Stomach (tissue), 9 donors: ENCODE results near the gene UCN. TPM values are rescaled to one million over a fixed set of nuclear protein-coding genes. Genes with fewer than 3 reads are reported as not detected.

Source experiments
- DNase-seq, 2 donors: peaks; one replicate each; pipeline versions ENCODE4 v3.0.0 to v3.0.0-alpha.2; 2013 to 2019
- H3K27ac ChIP-seq, 5 donors: fragments of 200-600 bp in 4 of 5; sonication (generic) in 4 of 5; one replicate each; pipeline ENCODE4 v1.5.1; 2013 to 2019; ENCODE audit warnings: mild to moderate bottlenecking in 1 of 5, moderate library complexity in 1 of 5
- H3K27me3 ChIP-seq, 3 donors: fragments of 200-600 bp; sonication (generic); one replicate each; pipeline ENCODE4 v1.5.1; 2017 to 2019; ENCODE audit warnings: mixed run types in 1 of 3
- H3K36me3 ChIP-seq, 4 donors: fragments of 200-600 bp; sonication (generic); 1 replicate in 3 of 4; 2 replicates in 1 of 4; pipeline ENCODE4 v1.5.1; 2016 to 2019
- H3K4me1 ChIP-seq, 4 donors: fragments of 200-600 bp; sonication (generic); one replicate each; pipeline ENCODE4 v1.5.1; 2016 to 2019
- H3K4me3 ChIP-seq, 4 donors: fragments of 200-600 bp; sonication (generic) in 3 of 4; one replicate each; pipeline ENCODE4 v1.5.1; 2016 to 2019; ENCODE audit warnings: mild to moderate bottlenecking in 1 of 4
- H3K9me3 ChIP-seq, 4 donors: fragments of 200-600 bp; sonication (generic); one replicate each; pipeline ENCODE4 v1.5.1; 2016 to 2019
- EP300 ChIP-seq: sonication (generic); formaldehyde crosslinking; IDR thresholded peaks from one replicate; pipeline ENCODE4 v1.6.1; 2017; ENCODE audit warnings: antibody characterized with exemption
- POLR2A ChIP-seq, 4 donors: fragments of 450-650 bp; IDR thresholded peaks; one replicate each; pipeline ENCODE4 v1.6.1; 2016; ENCODE audit warnings: antibody characterized with exemption in 4 of 4, control low read depth in 2 of 4, mild to moderate bottlenecking in 1 of 4, moderate library complexity in 1 of 4
- POLR2AphosphoS5 ChIP-seq, 3 donors: sonication (generic); formaldehyde crosslinking; IDR thresholded peaks; one replicate each; pipeline ENCODE4 v1.6.1; 2016; ENCODE audit warnings: antibody characterized with exemption in 3 of 3
- WGBS, 5 donors: extraction: QIAGEN DNeasy Blood & Tissue Kit in 3 of 5; methylation state at CpG; one replicate each; pipeline versions ENCODE4 v1.1.5 to v1.1.7; 2013 to 2018; 5-methylcytosine and 5-hydroxymethylcytosine counted together
- intact Hi-C: fragments of 100-400 bp; cut with DNase I; formaldehyde crosslinking; loops from one replicate; pipeline ENCODE4 v1.15.1; 2023; ENCODE audit warnings: low total_unique reads
- polyA plus RNA-seq, 3 donors: library from polyadenylated mRNA; stranded (reverse); fragments of 200-250 nt; gene quantifications; one replicate each; pipeline ENCODE4 v1.2.3, GENCODE V29; 2013
- total RNA-seq, 5 donors: library from RNA; depleted of rRNA; stranded (reverse); fragments of >200 nt; gene quantifications; one replicate each; pipeline versions ENCODE4 v1.1.0 to v1.2.3, GENCODE V29; 2014 to 2016
- TF ChIP-seq, protein P1 (sequence below), 7 experiments: fragments of 450-650 bp in 4 of 7; fragments of 200-600 bp in 3 of 7; sonication (generic) in 3 of 7; IDR thresholded peaks; one replicate each; pipeline ENCODE4 v1.5.1; 2016 to 2019; ENCODE audit warnings: antibody characterized with exemption in 7 of 7, control low read depth in 2 of 7, mild to moderate bottlenecking in 1 of 7
- donor health status: healthy with polysubstance abuse.
- donor health status: Bipolar disorder and iron deficiency.
- donor health status: healthy.

UCN gene
- total and polyA plus RNA-seq, 8 donors, result 3.5 to 6.7 (median 4.1) TPM; not detected in 5

DNA sequence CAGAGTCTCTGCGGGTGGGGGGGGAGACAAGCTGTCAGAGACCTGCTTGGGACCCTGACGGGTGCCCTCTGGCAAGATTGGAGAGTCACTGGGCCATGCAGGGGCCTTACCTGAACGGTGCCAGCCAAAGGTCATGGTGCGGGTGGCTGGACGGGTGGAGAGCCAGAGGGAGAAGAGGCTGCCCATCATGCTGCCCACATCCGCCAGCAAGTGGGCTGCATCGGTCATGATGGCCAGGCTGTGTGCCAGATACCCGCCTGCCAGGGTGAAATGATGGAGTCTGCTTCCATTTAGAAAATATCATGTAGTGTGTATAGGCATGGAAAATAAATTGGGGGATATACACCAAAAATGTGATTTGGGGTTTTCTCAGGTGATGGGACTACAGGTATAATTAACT, 50.2 kb downstream of the UCN start:
- 79 to 85% (median 84%) methylated on average over 8 of the region's 8 CpGs for WGBS, 5 donors
- TF ChIP-seq POLR2AphosphoS5 (IDR thresholded peaks at IDR 0.05), result no peak
- TF ChIP-seq EP300, result no peak
- no peak for TF ChIP-seq POLR2A (IDR thresholded peaks at IDR 0.05)
- TF ChIP-seq, protein P1, sequence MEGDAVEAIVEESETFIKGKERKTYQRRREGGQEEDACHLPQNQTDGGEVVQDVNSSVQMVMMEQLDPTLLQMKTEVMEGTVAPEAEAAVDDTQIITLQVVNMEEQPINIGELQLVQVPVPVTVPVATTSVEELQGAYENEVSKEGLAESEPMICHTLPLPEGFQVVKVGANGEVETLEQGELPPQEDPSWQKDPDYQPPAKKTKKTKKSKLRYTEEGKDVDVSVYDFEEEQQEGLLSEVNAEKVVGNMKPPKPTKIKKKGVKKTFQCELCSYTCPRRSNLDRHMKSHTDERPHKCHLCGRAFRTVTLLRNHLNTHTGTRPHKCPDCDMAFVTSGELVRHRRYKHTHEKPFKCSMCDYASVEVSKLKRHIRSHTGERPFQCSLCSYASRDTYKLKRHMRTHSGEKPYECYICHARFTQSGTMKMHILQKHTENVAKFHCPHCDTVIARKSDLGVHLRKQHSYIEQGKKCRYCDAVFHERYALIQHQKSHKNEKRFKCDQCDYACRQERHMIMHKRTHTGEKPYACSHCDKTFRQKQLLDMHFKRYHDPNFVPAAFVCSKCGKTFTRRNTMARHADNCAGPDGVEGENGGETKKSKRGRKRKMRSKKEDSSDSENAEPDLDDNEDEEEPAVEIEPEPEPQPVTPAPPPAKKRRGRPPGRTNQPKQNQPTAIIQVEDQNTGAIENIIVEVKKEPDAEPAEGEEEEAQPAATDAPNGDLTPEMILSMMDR (IDR thresholded peaks at IDR 0.05), result no peak
- intact Hi-C loops, result no loop called here
- Histone ChIP-seq H3K4me1 (peaks cover 13 to 17% (median 16%) of the 10 kb centered on the region in 4 donors), H3K9me3 (no peaks in the 10 kb centered on the region), H3K27ac (no peak overlapping the region), H3K4me3 (no peak overlapping the region), H3K27me3 (peaks cover 31 to 97% (median 54%) of the 10 kb centered on the region in 3 donors), H3K36me3 (no peaks in the 10 kb centered on the region)
- DNase-seq, result no peak

Other genes with a start within 250 kb of the UCN start
- 100 to 1,000 TPM in 4 of 5 donors, 10 to 100 TPM in 1; 16.8 to 281 (median 134) TPM for gene OST4, start 236.8 kb downstream of the UCN start, total RNA-seq
- 100 to 1,000 TPM; 421 to 610 (median 506) TPM for gene OST4, start 236.8 kb downstream of the UCN start, polyA plus RNA-seq
- 100 to 1,000 TPM in 2 of 5 donors, 10 to 100 TPM in 3; 17.5 to 208 (median 89.2) TPM for gene EMILIN1, start 229.8 kb downstream of the UCN start, total RNA-seq
- gene EMILIN1, start 229.8 kb downstream of the UCN start, polyA plus RNA-seq, result 10 to 100 TPM; 19.6 to 53.1 (median 31.1) TPM
- gene KHK, start 221.7 kb downstream of the UCN start, total RNA-seq, result 10 to 100 TPM in 1 of 5 donors, 1 to 10 TPM in 3, not detected in 1; 1.3 to 18.2 (median 3.0) TPM
- 1 to 10 TPM; 3.5 to 5.9 (median 4.2) TPM for gene KHK, start 221.7 kb downstream of the UCN start, polyA plus RNA-seq
- 1 to 10 TPM in 3 of 5 donors, not detected in 2; 1.4 to 4.1 (median 2.6) TPM for gene CGREF1, start 189.3 kb downstream of the UCN start, total RNA-seq
- 1 to 10 TPM; 2.3 to 3.2 (median 2.4) TPM for gene CGREF1, start 189.3 kb downstream of the UCN start, polyA plus RNA-seq
- not detected for gene ABHD1, start 184.6 kb downstream of the UCN start, total RNA-seq
- gene ABHD1, start 184.6 kb downstream of the UCN start, polyA plus RNA-seq, result under 1 TPM in 2 of 3 donors, not detected in 1; 0.23 to 0.75 TPM
- 100 to 1,000 TPM in 1 of 5 donors, 10 to 100 TPM in 4; 14.2 to 107 (median 29.4) TPM for gene PREB, start 173.8 kb downstream of the UCN start, total RNA-seq
- gene PREB, start 173.8 kb downstream of the UCN start, polyA plus RNA-seq, result 10 to 100 TPM; 37.3 to 48.4 (median 44.6) TPM
- gene PRR30, start 169.0 kb downstream of the UCN start, total RNA-seq, result not detected
- not detected for gene PRR30, start 169.0 kb downstream of the UCN start, polyA plus RNA-seq
- gene TCF23, start 159.4 kb downstream of the UCN start, total RNA-seq, result not detected
- under 1 TPM in 1 of 3 donors, not detected in 2; 0.03 TPM for gene TCF23, start 159.4 kb downstream of the UCN start, polyA plus RNA-seq
- gene ATRAID, start 96.4 kb downstream of the UCN start, total RNA-seq, result 100 to 1,000 TPM in 3 of 5 donors, 10 to 100 TPM in 2; 67.4 to 532 (median 131) TPM
- gene ATRAID, start 96.4 kb downstream of the UCN start, polyA plus RNA-seq, result 100 to 1,000 TPM in 2 of 3 donors, 10 to 100 TPM in 1; 86.6 to 140 (median 111) TPM
- gene SLC5A6, start 96.2 kb downstream of the UCN start, total RNA-seq, result 10 to 100 TPM; 19.3 to 71.0 (median 24.9) TPM
- gene SLC5A6, start 96.2 kb downstream of the UCN start, polyA plus RNA-seq, result 10 to 100 TPM in 1 of 3 donors, 1 to 10 TPM in 2; 5.7 to 15.0 (median 6.0) TPM
- 100 to 1,000 TPM in 2 of 5 donors, 10 to 100 TPM in 3; 12.2 to 130 (median 78.2) TPM for gene CAD, start 91.1 kb downstream of the UCN start, total RNA-seq
- gene CAD, start 91.1 kb downstream of the UCN start, polyA plus RNA-seq, result 10 to 100 TPM in 1 of 3 donors, 1 to 10 TPM in 2; 4.4 to 16.5 (median 6.5) TPM
- not detected for gene SLC30A3, start 45.4 kb downstream of the UCN start, total RNA-seq
- not detected for gene SLC30A3, start 45.4 kb downstream of the UCN start, polyA plus RNA-seq
- not detected for gene DNAJC5G, start 33.0 kb downstream of the UCN start, total RNA-seq
- gene DNAJC5G, start 33.0 kb downstream of the UCN start, polyA plus RNA-seq, result not detected
- gene TRIM54, start 26.0 kb downstream of the UCN start, total RNA-seq, result under 1 TPM in 1 of 5 donors, not detected in 4; 0.87 TPM
- under 1 TPM; 0.13 to 0.61 (median 0.25) TPM for gene TRIM54, start 26.0 kb downstream of the UCN start, polyA plus RNA-seq
- 10 to 100 TPM in 4 of 5 donors, 1 to 10 TPM in 1; 8.7 to 98.0 (median 58.9) TPM for gene MPV17, start 14.7 kb upstream of the UCN start, total RNA-seq
- gene MPV17, start 14.7 kb upstream of the UCN start, polyA plus RNA-seq, result 10 to 100 TPM; 41.7 to 84.0 (median 58.2) TPM
- gene GTF3C2, start 48.3 kb upstream of the UCN start, total RNA-seq, result 100 to 1,000 TPM in 1 of 5 donors, 10 to 100 TPM in 4; 25.7 to 125 (median 62.6) TPM
- 10 to 100 TPM; 18.8 to 37.1 (median 28.3) TPM for gene GTF3C2, start 48.3 kb upstream of the UCN start, polyA plus RNA-seq
- gene EIF2B4, start 61.9 kb upstream of the UCN start, total RNA-seq, result 10 to 100 TPM; 16.2 to 42.2 (median 27.2) TPM
- gene EIF2B4, start 61.9 kb upstream of the UCN start, polyA plus RNA-seq, result 10 to 100 TPM; 42.0 to 63.9 (median 51.1) TPM
- gene SNX17, start 62.2 kb upstream of the UCN start, total RNA-seq, result 10 to 100 TPM; 28.6 to 70.4 (median 67.2) TPM
- 10 to 100 TPM; 58.3 to 70.2 (median 68.9) TPM for gene SNX17, start 62.2 kb upstream of the UCN start, polyA plus RNA-seq
- gene ZNF513, start 72.3 kb upstream of the UCN start, total RNA-seq, result 10 to 100 TPM; 10.3 to 58.9 (median 19.1) TPM
- gene ZNF513, start 72.3 kb upstream of the UCN start, polyA plus RNA-seq, result 10 to 100 TPM; 12.4 to 23.6 (median 15.4) TPM
- 10 to 100 TPM; 10.5 to 44.6 (median 42.9) TPM for gene PPM1G, start 101.1 kb upstream of the UCN start, total RNA-seq
- gene PPM1G, start 101.1 kb upstream of the UCN start, polyA plus RNA-seq, result 10 to 100 TPM; 40.0 to 49.8 (median 47.2) TPM
- gene NRBP1, start 120.2 kb upstream of the UCN start, total RNA-seq, result 10 to 100 TPM; 12.5 to 69.8 (median 48.4) TPM
- 10 to 100 TPM; 46.7 to 57.3 (median 51.4) TPM for gene NRBP1, start 120.2 kb upstream of the UCN start, polyA plus RNA-seq
- 100 to 1,000 TPM in 1 of 5 donors, 10 to 100 TPM in 3, not detected in 1; 16.5 to 140 (median 53.6) TPM for gene KRTCAP3, start 133.9 kb upstream of the UCN start, total RNA-seq
- gene KRTCAP3, start 133.9 kb upstream of the UCN start, polyA plus RNA-seq, result 10 to 100 TPM; 31.2 to 65.2 (median 62.2) TPM
- 10 to 100 TPM in 4 of 5 donors, 1 to 10 TPM in 1; 7.4 to 88.1 (median 14.0) TPM for gene IFT172, start 181.3 kb upstream of the UCN start, total RNA-seq
- 10 to 100 TPM; 34.7 to 66.4 (median 43.9) TPM for gene IFT172, start 181.3 kb upstream of the UCN start, polyA plus RNA-seq
- 10 to 100 TPM in 2 of 5 donors, 1 to 10 TPM in 2, under 1 TPM in 1; 0.89 to 23.3 (median 5.0) TPM for gene FNDC4, start 186.8 kb upstream of the UCN start, total RNA-seq
- 10 to 100 TPM in 2 of 3 donors, 1 to 10 TPM in 1; 4.5 to 15.1 (median 10.1) TPM for gene FNDC4, start 186.8 kb upstream of the UCN start, polyA plus RNA-seq
- 10 to 100 TPM in 4 of 5 donors, not detected in 1; 13.4 to 45.5 (median 33.3) TPM for gene GCKR, start 188.4 kb upstream of the UCN start, total RNA-seq
- gene GCKR, start 188.4 kb upstream of the UCN start, polyA plus RNA-seq, result 10 to 100 TPM in 1 of 3 donors, 1 to 10 TPM in 2; 1.2 to 13.3 (median 2.1) TPM